ENCODE measurements around the gene DOK7.

The DOK7 gene

DNA sequence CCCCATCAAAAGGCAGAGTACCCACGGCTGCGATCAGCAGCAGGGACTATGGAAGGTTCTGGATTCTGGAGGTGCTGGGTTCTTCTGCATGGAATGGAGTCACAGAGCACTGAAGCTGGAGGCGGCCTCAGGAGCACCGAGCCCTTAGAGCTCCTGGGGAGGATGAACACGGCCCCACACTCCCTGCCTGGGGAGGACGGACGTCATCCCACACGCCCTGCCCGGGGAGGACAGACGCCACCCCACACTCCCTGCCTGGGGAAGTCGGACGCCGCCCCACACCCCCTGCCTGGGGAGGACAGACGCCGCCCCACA lies 59.2 kb downstream of the DOK7 start:
- no peaks in the 10 kb centered on the region for H3K9me2 ChIP-seq (replicated peaks; ENCODE audit: insufficient read depth, low read length)
- peaks cover 16% of the 10 kb centered on the region; the same call in 1 of the 2 replicates for H3K79me2 ChIP-seq (ENCODE audit: low read length)
- no peaks in the 10 kb centered on the region for H3K27me3 ChIP-seq (replicated peaks; ENCODE audit: insufficient read depth, low read length)
- no peaks in the 10 kb centered on the region for H4K20me1 ChIP-seq (ENCODE audit: insufficient read depth, low read length)
- H3K27ac ChIP-seq (ENCODE audit: low read length), result no peak overlapping the region
- no peak for DNase-seq
- TF ChIP-seq, protein P1, sequence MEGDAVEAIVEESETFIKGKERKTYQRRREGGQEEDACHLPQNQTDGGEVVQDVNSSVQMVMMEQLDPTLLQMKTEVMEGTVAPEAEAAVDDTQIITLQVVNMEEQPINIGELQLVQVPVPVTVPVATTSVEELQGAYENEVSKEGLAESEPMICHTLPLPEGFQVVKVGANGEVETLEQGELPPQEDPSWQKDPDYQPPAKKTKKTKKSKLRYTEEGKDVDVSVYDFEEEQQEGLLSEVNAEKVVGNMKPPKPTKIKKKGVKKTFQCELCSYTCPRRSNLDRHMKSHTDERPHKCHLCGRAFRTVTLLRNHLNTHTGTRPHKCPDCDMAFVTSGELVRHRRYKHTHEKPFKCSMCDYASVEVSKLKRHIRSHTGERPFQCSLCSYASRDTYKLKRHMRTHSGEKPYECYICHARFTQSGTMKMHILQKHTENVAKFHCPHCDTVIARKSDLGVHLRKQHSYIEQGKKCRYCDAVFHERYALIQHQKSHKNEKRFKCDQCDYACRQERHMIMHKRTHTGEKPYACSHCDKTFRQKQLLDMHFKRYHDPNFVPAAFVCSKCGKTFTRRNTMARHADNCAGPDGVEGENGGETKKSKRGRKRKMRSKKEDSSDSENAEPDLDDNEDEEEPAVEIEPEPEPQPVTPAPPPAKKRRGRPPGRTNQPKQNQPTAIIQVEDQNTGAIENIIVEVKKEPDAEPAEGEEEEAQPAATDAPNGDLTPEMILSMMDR (IDR thresholded peaks at IDR 0.05; ENCODE audit: low read length), result no peak
- TF ChIP-seq EZH2 (optimal IDR thresholded peaks at IDR 0.05; ENCODE audit: low read depth, low read length) (no peak), EZH2phosphoT487 (IDR thresholded peaks at IDR 0.05; ENCODE audit: low read length) (no peak)
- H3K4me1 ChIP-seq (ENCODE audit: low read length), result no peaks in the 10 kb centered on the region
- H3K9me3 ChIP-seq (replicated peaks; ENCODE audit: insufficient read depth, low read length), result no peaks in the 10 kb centered on the region
- no peak overlapping the region for H3K9ac ChIP-seq (ENCODE audit: low read length)
- H3K4me3 ChIP-seq (ENCODE audit: low read length), result no peak overlapping the region
- no peak overlapping the region for H3K4me2 ChIP-seq (ENCODE audit: low read depth, low read length)
- no peaks in the 10 kb centered on the region for H3F3A ChIP-seq (ENCODE audit: insufficient read depth, low read length)
- no peak overlapping the region for H2AFZ ChIP-seq (ENCODE audit: low read length)
- H3K36me3 ChIP-seq (replicated peaks; ENCODE audit: insufficient read depth, low read length), result no peaks in the 10 kb centered on the region; the same call in 1 of the 2 replicates

DNA sequence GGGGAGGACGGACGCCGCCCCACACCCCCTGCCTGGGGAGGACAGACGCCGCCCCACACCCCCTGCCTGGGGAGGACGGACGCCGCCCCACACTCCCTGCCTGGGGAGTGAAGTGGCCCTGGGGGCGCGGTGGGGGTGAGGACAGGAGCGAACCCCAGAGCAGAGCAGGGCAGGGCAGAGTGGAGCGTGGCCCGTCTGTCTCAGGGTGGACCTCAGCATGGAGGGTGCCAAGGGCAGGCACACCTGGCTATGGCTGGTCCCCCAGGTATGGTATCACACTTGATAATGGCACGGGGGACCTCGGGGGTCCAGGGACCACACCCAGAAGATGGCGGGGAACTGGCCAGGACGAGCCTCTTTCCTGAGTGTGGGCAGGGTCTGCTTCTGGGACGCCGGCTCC lies 59.5 kb downstream of the DOK7 start:
- H3K4me2 ChIP-seq (ENCODE audit: low read depth, low read length), result no peak overlapping the region
- H3F3A ChIP-seq (ENCODE audit: insufficient read depth, low read length), result no peaks in the 10 kb centered on the region
- no peaks in the 10 kb centered on the region for H3K27me3 ChIP-seq (replicated peaks; ENCODE audit: insufficient read depth, low read length)
- H3K4me3 ChIP-seq (ENCODE audit: low read length), result no peak overlapping the region
- peaks cover 20% of the 10 kb centered on the region; the same call in 1 of the 2 replicates for H3K79me2 ChIP-seq (ENCODE audit: low read length)
- H3K36me3 ChIP-seq (replicated peaks; ENCODE audit: insufficient read depth, low read length), result no peaks in the 10 kb centered on the region; the same call in 1 of the 2 replicates
- no peaks in the 10 kb centered on the region for H3K9me3 ChIP-seq (replicated peaks; ENCODE audit: insufficient read depth, low read length)
- no peaks in the 10 kb centered on the region for H4K20me1 ChIP-seq (ENCODE audit: insufficient read depth, low read length)
- H3K9ac ChIP-seq (ENCODE audit: low read length), result no peak overlapping the region
- no peak overlapping the region for H3K27ac ChIP-seq (ENCODE audit: low read length)
- TF ChIP-seq, protein P1 (IDR thresholded peaks at IDR 0.05; ENCODE audit: low read length), result no peak
- H3K4me1 ChIP-seq (ENCODE audit: low read length), result no peaks in the 10 kb centered on the region
- DNase-seq, result no peak
- no peak overlapping the region for H2AFZ ChIP-seq (ENCODE audit: low read length)
- H3K9me2 ChIP-seq (replicated peaks; ENCODE audit: insufficient read depth, low read length), result no peaks in the 10 kb centered on the region

DNA sequence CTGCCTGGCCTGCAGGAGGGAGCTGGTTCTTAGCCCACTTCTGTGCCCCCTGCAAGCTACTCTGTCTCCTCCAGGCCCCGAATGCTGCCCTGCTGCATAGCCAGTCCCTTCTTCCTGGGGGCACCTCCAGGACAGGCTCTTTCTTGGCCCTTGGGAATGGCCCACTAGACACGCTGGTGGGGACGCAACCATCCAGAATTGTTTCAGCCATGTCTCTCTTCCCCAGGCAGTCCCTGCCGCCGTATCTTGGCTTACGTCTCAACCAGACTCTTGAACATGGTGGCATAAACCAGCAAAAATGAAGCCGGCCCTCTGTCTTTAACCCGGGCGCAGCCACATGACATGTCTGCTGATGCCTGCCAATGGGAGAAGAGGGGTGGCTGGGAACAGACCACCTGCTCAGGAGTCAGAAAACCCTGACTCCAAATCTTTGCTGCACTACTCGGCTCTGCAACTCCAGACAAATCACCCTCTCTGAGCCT lies 60.1 kb downstream of the DOK7 start:
- H4K20me1 ChIP-seq (ENCODE audit: insufficient read depth, low read length), result no peaks in the 10 kb centered on the region
- H3F3A ChIP-seq (ENCODE audit: insufficient read depth, low read length), result no peaks in the 10 kb centered on the region
- no peak overlapping the region for H2AFZ ChIP-seq (ENCODE audit: low read length)
- no peak overlapping the region for H3K4me2 ChIP-seq (ENCODE audit: low read depth, low read length)
- no peak overlapping the region for H3K4me3 ChIP-seq (ENCODE audit: low read length)
- peaks cover 25% of the 10 kb centered on the region for H3K79me2 ChIP-seq (ENCODE audit: low read length)
- H3K9me3 ChIP-seq (replicated peaks; ENCODE audit: insufficient read depth, low read length), result no peaks in the 10 kb centered on the region
- TF ChIP-seq, protein P1 (IDR thresholded peaks at IDR 0.05; ENCODE audit: low read length), result no peak
- no peak for TF ChIP-seq EZH2phosphoT487 (IDR thresholded peaks at IDR 0.05; ENCODE audit: low read length)
- TF ChIP-seq EZH2 (optimal IDR thresholded peaks at IDR 0.05; ENCODE audit: low read depth, low read length), result no peak
- no peaks in the 10 kb centered on the region for H3K27me3 ChIP-seq (replicated peaks; ENCODE audit: insufficient read depth, low read length)
- no peaks in the 10 kb centered on the region for H3K9me2 ChIP-seq (replicated peaks; ENCODE audit: insufficient read depth, low read length)
- no peak for DNase-seq
- no peak overlapping the region for H3K9ac ChIP-seq (ENCODE audit: low read length)
- H3K4me1 ChIP-seq (ENCODE audit: low read length), result no peaks in the 10 kb centered on the region
- no peaks in the 10 kb centered on the region; the same call in 1 of the 2 replicates for H3K36me3 ChIP-seq (replicated peaks; ENCODE audit: insufficient read depth, low read length)
- H3K27ac ChIP-seq (ENCODE audit: low read length), result no peak overlapping the region

Data from MM.1S (cell line).